K562 (cell line): ENCODE results near the gene ASGR1. TPM values are rescaled to one million over a fixed set of nuclear protein-coding genes. Genes with fewer than 3 reads are reported as not detected.

Experiments
- ATAC-seq: fragments of 200-7000 bp; cut with Tn5 transposase; 3 replicates; pipeline ENCODE4 v1.9.1; 2020; ENCODE audit warnings: moderate library complexity
- BruUV-seq: library from RNA; stranded (reverse); fragments of 400-500 nt; replicated peaks from 2 replicates; lab custom pipeline; 2021; lab: Mats Ljungman, UMichigan
- CTCF ChIA-PET: fragments of 300-600 bp; formaldehyde crosslinking; extraction: SDS; loops from one replicate; lab custom pipeline; 2021; ENCODE audit warnings: low intra/inter-chr PET ratio; lab: Yijun Ruan, JAX
- POLR2A ChIA-PET: fragments of 300-600, 350-650 bp; sonication (Branson Sonifier 250); formaldehyde crosslinking; extraction: SDS; loops from one replicate; lab custom pipeline; 2021; ENCODE audit warnings: antibody characterized with exemption, inconsistent platforms; lab: Yijun Ruan, JAX
- DNase-seq, 4 experiments: peaks; one replicate each; pipeline versions ENCODE4 v3.0.0 to v3.0.0-alpha.2; 2011 to 2018; ENCODE audit warnings: low spot score in 3 of 4, mixed read lengths in 3 of 4; ENCODE audit errors: extremely low read depth in 1 of 4
- FAIRE-seq: peaks from 2 replicates; lab custom pipeline; 2011; peaks lifted over from hg19 to GRCh38; lab: Jason Lieb, UNC
- H2AFZ ChIP-seq: 2 replicates; pipeline ENCODE4 v1.6.0; 2011; ENCODE audit warnings: low read depth, low read length, control low read depth, inconsistent platforms
- H3K27ac ChIP-seq: fragments of 200-600 bp; 3 replicates; pipeline ENCODE4 v1.8.0; 2011; ENCODE audit warnings: low read depth, mild to moderate bottlenecking, control low read depth, inconsistent platforms, low read length, moderate library complexity, mixed read lengths; ENCODE audit errors: extremely low read depth
- H3K27me3 ChIP-seq, 2 experiments: fragments of 300-600 bp in 1 of 2; 2 replicates in 1 of 2; 3 replicates in 1 of 2; pipeline versions ENCODE4 v1.6.0 to v1.8.0; 2011; ENCODE audit warnings: inconsistent platforms in 2 of 2, low read length in 2 of 2, mild to moderate bottlenecking in 1 of 2, mixed read lengths in 1 of 2, moderate library complexity in 1 of 2; ENCODE audit not compliant: control insufficient read depth in 2 of 2, insufficient read depth in 2 of 2
- H3K36me3 ChIP-seq: fragments of 300-600 bp; 3 replicates; pipeline ENCODE4 v1.8.0; 2011; ENCODE audit warnings: mild to moderate bottlenecking, low read length, inconsistent platforms; ENCODE audit not compliant: control insufficient read depth, insufficient read depth
- H3K4me1 ChIP-seq, 2 experiments: fragments of 200-600 bp in 1 of 2; replicated peaks in 1 of 2; 2 replicates in 1 of 2; 3 replicates in 1 of 2; pipeline versions ENCODE4 v1.5.1 to v1.8.0; 2011; ENCODE audit warnings: inconsistent platforms in 2 of 2, low read length in 2 of 2, mild to moderate bottlenecking in 1 of 2, mixed read lengths in 1 of 2, moderate library complexity in 1 of 2; ENCODE audit not compliant: control insufficient read depth in 2 of 2, insufficient read depth in 2 of 2
- H3K4me2 ChIP-seq: 2 replicates; pipeline ENCODE4 v1.6.1; 2011; ENCODE audit warnings: low read length, control low read depth, inconsistent platforms, mixed read lengths; ENCODE audit not compliant: insufficient read depth
- H3K4me3 ChIP-seq: fragments of 200-600 bp; sonication (generic), shearing (Covaris generic); 2 replicates; pipeline ENCODE4 v1.5.1; 2016; ENCODE audit warnings: control low read depth, inconsistent platforms
- H3K79me2 ChIP-seq: fragments of 200-600 bp; 3 replicates; pipeline ENCODE4 v1.8.0; 2011; ENCODE audit warnings: low read length, inconsistent platforms; ENCODE audit not compliant: control insufficient read depth, insufficient read depth
- H3K9ac ChIP-seq, 2 experiments: 2 replicates each; pipeline versions ENCODE4 v1.6.0 to v1.6.1; 2011; ENCODE audit warnings: low read depth in 2 of 2, low read length in 2 of 2, control low read depth in 1 of 2, inconsistent platforms in 1 of 2, mild to moderate bottlenecking in 1 of 2, mixed read lengths in 1 of 2; ENCODE audit not compliant: insufficient read depth in 1 of 2
- H3K9me1 ChIP-seq: one replicate; pipeline ENCODE4 v1.6.0; 2011; ENCODE audit warnings: inconsistent platforms, mild to moderate bottlenecking, low read length, moderate library complexity; ENCODE audit not compliant: control insufficient read depth, insufficient read depth
- H3K9me3 ChIP-seq: replicated peaks from 2 replicates; pipeline ENCODE4 v1.5.1; 2011; ENCODE audit warnings: low read depth, low read length, inconsistent platforms; ENCODE audit not compliant: control insufficient read depth, insufficient read depth
- H4K20me1 ChIP-seq: replicated peaks from 2 replicates; pipeline ENCODE4 v1.6.1; 2011; ENCODE audit warnings: low read length, inconsistent platforms, mixed read lengths; ENCODE audit not compliant: control insufficient read depth, insufficient read depth
- KDM5B ChIP-seq: fragments of 200-600 bp; sonication (generic); IDR thresholded peaks from 2 replicates; pipeline ENCODE4 v1.6.1; 2012; ENCODE audit warnings: low read depth, mild to moderate bottlenecking, moderate library complexity, low read length, control low read depth, inconsistent platforms; ENCODE audit not compliant: insufficient replicate concordance
- ZBTB7A ChIP-seq: IDR thresholded peaks from 2 replicates; pipeline ENCODE4 v1.6.1; 2011; ENCODE audit warnings: low read depth, mild to moderate bottlenecking, low read length, moderate library complexity, borderline replicate concordance; ENCODE audit not compliant: control insufficient read depth
- WGBS: fragments of 100-300 bp; shearing (Covaris generic); methylation state at CpG from one replicate; pipeline ENCODE4 v1.1.6; 2016; ENCODE audit warnings: low coverage, mixed read lengths; ENCODE audit not compliant: insufficient coverage; ENCODE audit errors: missing lambda C conversion rate; 5-methylcytosine and 5-hydroxymethylcytosine counted together
- in situ Hi-C: fragments of 300-500 bp; cut with MboI; formaldehyde crosslinking; loops from 4 replicates; pipeline ENCODE4 v1.15.0; 2018; ENCODE audit warnings: inconsistent platforms, mixed read lengths
- intact Hi-C: fragments of 100-400 bp; cut with micrococcal nuclease; formaldehyde crosslinking; loops from 2 replicates; pipeline ENCODE4 v1.14.2; 2022
- polyA plus RNA-seq, 8 experiments: library from polyadenylated mRNA; depleted of rRNA in 4 of 8; stranded (reverse) in 5 of 8; unstranded in 3 of 8; fragments of >200 nt; fragmentation: Nextera tagmentation in 2 of 8; fragmentation: Illumina TruSeq in 1 of 8; extraction: Ambion mirVana in 2 of 8; extraction: Trizol in 1 of 8; gene quantifications; 2 replicates each; pipeline versions ENCODE4 v1.2.1 to v1.2.3, GENCODE V29; 2011 to 2014; ENCODE audit warnings: inconsistent platforms in 1 of 8, missing spikeins in 1 of 8
- total RNA-seq, 7 experiments: library from RNA; depleted of rRNA in 6 of 7; stranded (reverse); fragments of >200 nt in 6 of 7; fragmentation: Illumina TruSeq in 2 of 7; extraction: Trizol in 2 of 7; gene quantifications; 2 replicates each; pipeline versions ENCODE4 v1.2.1 to v1.2.3, GENCODE V29; 2011 to 2021; ENCODE audit warnings: low replicate concordance in 1 of 7
- TF ChIP-seq, protein P1 (sequence below): fragments of 250-450 bp; sonication (Bioruptor Pico); IDR thresholded peaks from 2 replicates; pipeline ENCODE4 v1.4.0; 2020; ENCODE audit warnings: mild to moderate bottlenecking, moderate library complexity, borderline replicate concordance

The ASGR1 gene
- total and polyA plus RNA-seq, 9 of the 15 experiments (the other 6 are each of a cell fraction or from before 2014, with no cell fraction given), result 0.11 to 1.0 (median 0.64) TPM; not detected in 2

DNA sequence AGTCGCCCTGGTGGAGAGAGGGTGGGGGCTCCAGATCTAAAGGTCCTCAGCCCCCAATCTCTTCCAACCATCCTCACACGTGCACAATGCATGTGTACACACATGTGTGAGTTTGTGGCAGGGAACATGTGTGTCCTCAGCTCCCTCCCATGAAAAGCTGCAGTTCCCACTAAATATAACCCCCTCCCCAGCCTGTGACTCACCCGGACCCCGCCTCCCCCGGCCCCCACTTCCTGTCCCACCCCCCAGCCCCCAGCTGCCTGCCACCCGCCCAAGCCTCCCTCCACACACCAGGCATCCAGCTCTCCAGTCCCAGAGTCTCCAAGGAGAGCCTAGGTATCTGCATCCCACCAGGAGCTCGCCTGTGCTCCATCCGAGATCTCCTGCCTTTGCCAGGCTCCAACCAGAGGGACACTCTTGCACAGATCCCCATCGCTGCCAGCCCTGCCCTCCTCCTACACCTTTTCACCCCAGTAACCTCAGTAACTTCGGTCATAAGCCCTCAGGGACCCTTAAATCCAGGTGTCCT, 36.5 kb upstream of the ASGR1 start:
- no peaks in the 10 kb centered on the region for H3K9me3 ChIP-seq
- peak overlapping the region; percentile 19; the same call in 1 of the 2 replicates for H2AFZ ChIP-seq
- peaks cover 34 to 54% of the 10 kb centered on the region in 2 experiments for H3K4me1 ChIP-seq
- peaks cover 3% of the 10 kb centered on the region; the same call in 2 of the 3 replicates for H3K36me3 ChIP-seq
- ATAC-seq (no peak), FAIRE-seq (no peak), DNase-seq (peak in 1 of 4 experiments; percentile 40)
- in situ Hi-C loops, result no loop called here
- peak overlapping the region; percentile 85 for H3K4me2 ChIP-seq
- CTCF ChIA-PET, result no interaction called here
- H3K9me1 ChIP-seq, result peaks cover 3% of the 10 kb centered on the region
- peaks cover 49% of the 10 kb centered on the region for H3K79me2 ChIP-seq
- TF ChIP-seq, protein P1, sequence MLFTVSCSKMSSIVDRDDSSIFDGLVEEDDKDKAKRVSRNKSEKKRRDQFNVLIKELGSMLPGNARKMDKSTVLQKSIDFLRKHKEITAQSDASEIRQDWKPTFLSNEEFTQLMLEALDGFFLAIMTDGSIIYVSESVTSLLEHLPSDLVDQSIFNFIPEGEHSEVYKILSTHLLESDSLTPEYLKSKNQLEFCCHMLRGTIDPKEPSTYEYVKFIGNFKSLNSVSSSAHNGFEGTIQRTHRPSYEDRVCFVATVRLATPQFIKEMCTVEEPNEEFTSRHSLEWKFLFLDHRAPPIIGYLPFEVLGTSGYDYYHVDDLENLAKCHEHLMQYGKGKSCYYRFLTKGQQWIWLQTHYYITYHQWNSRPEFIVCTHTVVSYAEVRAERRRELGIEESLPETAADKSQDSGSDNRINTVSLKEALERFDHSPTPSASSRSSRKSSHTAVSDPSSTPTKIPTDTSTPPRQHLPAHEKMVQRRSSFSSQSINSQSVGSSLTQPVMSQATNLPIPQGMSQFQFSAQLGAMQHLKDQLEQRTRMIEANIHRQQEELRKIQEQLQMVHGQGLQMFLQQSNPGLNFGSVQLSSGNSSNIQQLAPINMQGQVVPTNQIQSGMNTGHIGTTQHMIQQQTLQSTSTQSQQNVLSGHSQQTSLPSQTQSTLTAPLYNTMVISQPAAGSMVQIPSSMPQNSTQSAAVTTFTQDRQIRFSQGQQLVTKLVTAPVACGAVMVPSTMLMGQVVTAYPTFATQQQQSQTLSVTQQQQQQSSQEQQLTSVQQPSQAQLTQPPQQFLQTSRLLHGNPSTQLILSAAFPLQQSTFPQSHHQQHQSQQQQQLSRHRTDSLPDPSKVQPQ, result no peak
- peak; percentile 22; the same call in 1 of the 2 replicates for TF ChIP-seq ZBTB7A
- peak; percentile 21 for TF ChIP-seq KDM5B
- BruUV-seq, result no TSS peak
- peak overlapping the region; percentile 44 for H3K4me3 ChIP-seq
- WGBS, result 20% methylated on average over 7 of the region's 10 CpGs
- peak overlapping the region; percentile 20 to 82; a peak in 3 of 4 replicates for H3K9ac ChIP-seq
- intact Hi-C loops, result no loop called here
- POLR2A ChIA-PET, result no interaction called here
- peak overlapping the region; percentile 39; the same call in 2 of the 3 replicates for H3K27ac ChIP-seq
- peaks cover under 1% of the 10 kb centered on the region; the same call in 1 of the 2 replicates for H4K20me1 ChIP-seq
- no peaks in the 10 kb centered on the region for H3K27me3 ChIP-seq
